ENCODE data around the gene RAB3C.
A peak's percentile ranks its signal among the peaks of the same experiment; 100 is the strongest.
"Not testable (repeated sequence)": the region's sequence is repeated elsewhere in the genome, so short reads cannot be mapped to it uniquely, and the experiment has no call there.

Gene RAB3C

DNA sequence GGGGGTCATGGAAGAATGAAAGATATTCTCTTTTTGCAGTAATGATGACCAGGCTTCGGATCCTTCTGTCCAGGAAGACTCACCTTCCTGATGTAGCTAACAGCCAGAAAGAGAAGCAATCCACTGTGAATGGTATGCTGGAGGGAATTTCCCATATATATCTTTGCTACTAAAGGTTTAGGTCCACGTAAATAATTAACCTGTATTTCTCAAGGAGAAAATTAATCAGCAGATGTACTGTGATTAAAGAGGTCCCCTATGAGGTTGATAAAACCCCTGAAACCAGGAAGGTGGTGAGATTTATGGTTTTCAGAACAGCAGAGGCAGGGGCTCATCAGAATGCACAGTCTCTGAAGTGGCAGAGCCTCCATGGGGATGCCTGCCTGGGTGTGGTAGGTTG is 11.4 kb upstream of the RAB3C start:
- H3K9me3 ChIP-seq = no peaks in the 10 kb centered on the region; the same call in 1 of the 2 replicates
- DNase-seq = no peak
- no peak for TF ChIP-seq CTCF (IDR thresholded peaks at IDR 0.05; ENCODE audit: low read depth, low read length)
- no peak overlapping the region for H3K4me3 ChIP-seq (ENCODE audit: low read depth, low read length)
- H3K27me3 ChIP-seq = no peaks in the 10 kb centered on the region
- no peaks in the 10 kb centered on the region for H3K4me1 ChIP-seq
- H3K36me3 ChIP-seq = no peaks in the 10 kb centered on the region

DNA sequence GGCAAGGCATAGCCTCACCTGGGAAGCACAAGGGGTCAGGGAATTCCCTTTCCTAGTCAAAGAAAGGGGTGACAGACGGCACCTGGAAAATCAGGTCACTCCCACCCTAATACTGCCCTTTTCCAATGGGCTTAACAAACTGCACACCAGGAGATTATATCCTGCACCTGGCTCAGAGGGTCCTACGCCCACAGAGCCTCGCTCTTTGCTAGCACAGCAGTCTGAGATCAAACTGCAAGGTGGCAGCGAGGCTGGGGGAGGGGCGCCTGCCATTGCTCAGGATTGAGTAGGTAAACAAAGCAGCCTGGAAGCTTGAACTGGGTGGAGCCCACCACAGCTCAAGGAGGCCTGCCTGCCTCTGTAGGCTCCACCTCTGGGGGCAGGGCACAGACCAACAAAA is 9.9 kb upstream of the RAB3C start:
- not testable (repeated sequence) for H3K36me3 ChIP-seq; H3K4me1 ChIP-seq; H3K27me3 ChIP-seq; H3K4me3 ChIP-seq (ENCODE audit: low read depth, low read length); H3K9me3 ChIP-seq; DNase-seq

DNA sequence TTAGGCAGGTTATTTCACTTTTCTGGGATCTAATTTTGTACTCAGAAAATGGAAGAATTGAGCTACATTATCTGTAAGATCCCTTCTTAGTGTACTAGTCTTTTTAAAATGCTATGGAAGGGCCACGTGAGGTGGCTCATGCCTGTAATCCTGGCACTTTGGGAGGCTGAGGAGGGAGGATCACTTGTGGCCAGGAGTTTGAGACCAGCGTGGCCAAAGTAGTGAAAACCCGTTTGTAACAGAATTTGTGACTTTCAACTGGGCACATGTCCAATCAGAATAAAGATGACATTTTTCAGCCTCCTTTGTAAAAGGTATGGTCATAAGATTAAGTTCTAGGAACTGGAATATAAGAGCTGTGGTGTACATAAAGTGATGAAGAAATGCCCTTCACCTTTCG is 3.1 kb upstream of the RAB3C start:
- DNase-seq = no peak
- H3K36me3 ChIP-seq = no peaks in the 10 kb centered on the region
- H3K27me3 ChIP-seq = no peaks in the 10 kb centered on the region
- H3K4me3 ChIP-seq (ENCODE audit: low read depth, low read length) = no peak overlapping the region
- H3K4me1 ChIP-seq = no peaks in the 10 kb centered on the region; the same call in 1 of the 2 replicates
- no peaks in the 10 kb centered on the region for H3K9me3 ChIP-seq
- no peak for TF ChIP-seq CTCF (IDR thresholded peaks at IDR 0.05; ENCODE audit: low read depth, low read length)

GRCh38 chr5:58582019-58582802 is 664 bp upstream of the RAB3C start:
- H3K4me1 ChIP-seq = no peaks in the 10 kb centered on the region; the same call in 1 of the 2 replicates
- peak; percentile 84 for DNase-seq
- no peaks in the 10 kb centered on the region; the same call in 1 of the 2 replicates for H3K36me3 ChIP-seq
- no peak for TF ChIP-seq CTCF (IDR thresholded peaks at IDR 0.05; ENCODE audit: low read depth, low read length)
- H3K4me3 ChIP-seq (ENCODE audit: low read depth, low read length) = peak overlapping the region; percentile 87
- no peaks in the 10 kb centered on the region for H3K27me3 ChIP-seq
- H3K9me3 ChIP-seq = no peaks in the 10 kb centered on the region

DNA sequence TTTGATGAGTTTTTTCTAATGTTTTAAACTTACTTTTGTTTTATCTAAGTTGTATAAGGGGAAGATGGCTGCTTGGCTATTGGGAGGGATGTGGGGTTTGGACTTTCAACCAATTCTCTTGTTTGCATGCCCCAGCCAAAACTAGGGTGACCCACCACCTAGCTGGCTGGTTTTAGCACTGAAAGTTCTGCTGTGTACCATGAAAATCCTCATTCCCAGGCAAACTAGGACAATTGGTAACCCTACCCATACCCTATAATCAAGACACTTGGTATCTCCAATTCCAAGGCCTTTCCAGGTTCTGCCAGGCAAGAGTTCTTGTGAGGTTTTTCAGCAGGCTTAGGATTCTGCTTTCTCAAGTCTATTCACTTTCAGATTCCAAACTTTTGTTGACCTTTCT is 13.1 kb downstream of the RAB3C start:
- peaks cover 15% of the 10 kb centered on the region for H3K36me3 ChIP-seq
- H3K4me3 ChIP-seq (ENCODE audit: low read depth, low read length) = no peak overlapping the region
- DNase-seq = no peak
- H3K27me3 ChIP-seq = no peaks in the 10 kb centered on the region
- TF ChIP-seq CTCF (IDR thresholded peaks at IDR 0.05; ENCODE audit: low read depth, low read length) = no peak
- H3K4me1 ChIP-seq = no peaks in the 10 kb centered on the region
- H3K9me3 ChIP-seq = no peaks in the 10 kb centered on the region

- TF ChIP-seq CTCF (IDR thresholded peaks at IDR 0.05; ENCODE audit: low read depth, low read length) = no peak
These were observed 15.6 kb downstream of the RAB3C start for GRCh38 chr5:58598440-58598839.

More at GRCh38 chr5:58598440-58598839, 15.6 kb downstream of the RAB3C start:
- no peak for DNase-seq
- Histone ChIP-seq H3K27me3 (no peaks in the 10 kb centered on the region), H3K36me3 (peaks cover 15% of the 10 kb centered on the region), H3K4me3 (ENCODE audit: low read depth, low read length) (no peak overlapping the region), H3K9me3 (no peaks in the 10 kb centered on the region; the same call in 1 of the 2 replicates), H3K4me1 (no peaks in the 10 kb centered on the region)

Measured in BE2C (cell line).